Measurements from ENCODE around the gene GPX7. TPM values are rescaled to one million over a fixed set of nuclear protein-coding genes. Genes with fewer than 3 reads are reported as not detected.
A peak's percentile ranks its signal among the peaks of the same experiment; 100 is the strongest.

GPX7 gene
- total RNA-seq (10 to 100 TPM in 8 of 9 donors, 1 to 10 TPM in 1; 4.2 to 81.5 (median 17.2) TPM), polyA plus RNA-seq (10 to 100 TPM in 2 of 3 donors, 1 to 10 TPM in 1; 8.9 to 15.6 (median 15.5) TPM)
- long read RNA-seq, donor 1, transcript GPX7-201 (3 exons, 1,228 nt), result major isoform, 32 of 34 reads
- long read RNA-seq, donor 1, partial matches to known transcripts, result 0 of 34 reads
- long read RNA-seq, donor 1, other reads (novel, unspliced or antisense), result 0 of 34 reads
- long read RNA-seq, donor 2, transcript GPX7-201 (3 exons, 1,228 nt), result major isoform, 23 of 24 reads
- long read RNA-seq, donor 2, partial matches to known transcripts, result 0 of 24 reads
- long read RNA-seq, donor 2, other reads (novel, unspliced or antisense), result 0 of 24 reads
- long read RNA-seq, donor 3, transcript GPX7-201 (3 exons, 1,228 nt), result major isoform, 22 of 24 reads
- long read RNA-seq, donor 3, partial matches to known transcripts, result 0 of 24 reads
- long read RNA-seq, donor 3, other reads (novel, unspliced or antisense), result 0 of 24 reads
- long read RNA-seq, donor 4, partial matches to known transcripts, result 0 of 4 reads
- long read RNA-seq, donor 4, other reads (novel, unspliced or antisense), result 0 of 4 reads
- long read RNA-seq, donor 5, transcript GPX7-201 (3 exons, 1,228 nt), result major isoform, 11 of 14 reads
- long read RNA-seq, donor 5, partial matches to known transcripts, result 0 of 14 reads
- long read RNA-seq, donor 5, other reads (novel, unspliced or antisense), result 3 of 14 reads
- long read RNA-seq, donor 6, partial matches to known transcripts, result 3 of 5 reads
- long read RNA-seq, donor 6, other reads (novel, unspliced or antisense), result 1 of 5 reads
- long read RNA-seq, donor 7, transcript GPX7-201 (3 exons, 1,228 nt), result major isoform, 22 of 22 reads
- long read RNA-seq, donor 7, partial matches to known transcripts, result 0 of 22 reads
- long read RNA-seq, donor 7, other reads (novel, unspliced or antisense), result 0 of 22 reads
- long read RNA-seq, donor 8, transcript GPX7-201 (3 exons, 1,228 nt), result major isoform, 56 of 58 reads
- long read RNA-seq, donor 8, partial matches to known transcripts, result 0 of 58 reads
- long read RNA-seq, donor 8, other reads (novel, unspliced or antisense), result 0 of 58 reads
- long read RNA-seq, donor 9, transcript GPX7-201 (3 exons, 1,228 nt), result major isoform, 23 of 24 reads
- long read RNA-seq, donor 9, partial matches to known transcripts, result 0 of 24 reads
- long read RNA-seq, donor 9, other reads (novel, unspliced or antisense), result 0 of 24 reads
- long read RNA-seq, donor 10, transcript GPX7-201 (3 exons, 1,228 nt), result major isoform, 10 of 10 reads
- long read RNA-seq, donor 10, partial matches to known transcripts, result 0 of 10 reads
- long read RNA-seq, donor 10, other reads (novel, unspliced or antisense), result 0 of 10 reads

- no peaks in the 10 kb centered on the region for H3K9me3 ChIP-seq (replicated peaks in 1 of 3)
- DNase-seq, result peak; percentile 40 to 74 (median 62)
- TF ChIP-seq, protein P1, sequence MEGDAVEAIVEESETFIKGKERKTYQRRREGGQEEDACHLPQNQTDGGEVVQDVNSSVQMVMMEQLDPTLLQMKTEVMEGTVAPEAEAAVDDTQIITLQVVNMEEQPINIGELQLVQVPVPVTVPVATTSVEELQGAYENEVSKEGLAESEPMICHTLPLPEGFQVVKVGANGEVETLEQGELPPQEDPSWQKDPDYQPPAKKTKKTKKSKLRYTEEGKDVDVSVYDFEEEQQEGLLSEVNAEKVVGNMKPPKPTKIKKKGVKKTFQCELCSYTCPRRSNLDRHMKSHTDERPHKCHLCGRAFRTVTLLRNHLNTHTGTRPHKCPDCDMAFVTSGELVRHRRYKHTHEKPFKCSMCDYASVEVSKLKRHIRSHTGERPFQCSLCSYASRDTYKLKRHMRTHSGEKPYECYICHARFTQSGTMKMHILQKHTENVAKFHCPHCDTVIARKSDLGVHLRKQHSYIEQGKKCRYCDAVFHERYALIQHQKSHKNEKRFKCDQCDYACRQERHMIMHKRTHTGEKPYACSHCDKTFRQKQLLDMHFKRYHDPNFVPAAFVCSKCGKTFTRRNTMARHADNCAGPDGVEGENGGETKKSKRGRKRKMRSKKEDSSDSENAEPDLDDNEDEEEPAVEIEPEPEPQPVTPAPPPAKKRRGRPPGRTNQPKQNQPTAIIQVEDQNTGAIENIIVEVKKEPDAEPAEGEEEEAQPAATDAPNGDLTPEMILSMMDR (IDR thresholded peaks at IDR 0.05), result no peak
- peak in 1 of 2 donors; percentile 47 for TF ChIP-seq POLR2A (IDR thresholded peaks at IDR 0.05)
- WGBS, 4 donors, result 1 to 7% (median 3%) methylated on average over 27 to 97 of the region's 97 CpGs
- intact Hi-C loops (cut with DNase I), result no loop called here
- H3K27ac ChIP-seq, result peak within 1 kb of the TSS in 4 of 5 donors; percentile 38 to 87 (median 80)
- peak within 1 kb of the TSS in 3 of 4 donors; percentile 22 to 59 (median 51) for H3K4me3 ChIP-seq
- peaks cover 12 to 26% of the 10 kb centered on the region in 2 donors for H3K4me1 ChIP-seq (replicated peaks in 1 of 2)
- H3K27me3 ChIP-seq, result no peaks in the 10 kb centered on the region
- no peaks in the 10 kb centered on the region for H3K36me3 ChIP-seq (replicated peaks in 1 of 2)
Observed at GRCh38 chr1:52601991-52602855, at the start of gene GPX7. Gene GPX7, plus strand, starts transcription at chr1:52602371. Its CDS starts 39 bp downstream, at chr1:52602410.

GRCh38 chr1:52552505-52553361 is 49.4 kb upstream of the GPX7 start, which contains the start of gene TUT4:
Gene TUT4, minus strand, starts transcription at chr1:52553092. Its CDS starts 26,812 bp downstream, at chr1:52526280.
- peak within 1 kb of the TSS; percentile 70 to 94 (median 82) for H3K4me3 ChIP-seq
- H3K9me3 ChIP-seq (replicated peaks in 1 of 3), result no peaks in the 10 kb centered on the region
- TF ChIP-seq, protein P1 (IDR thresholded peaks at IDR 0.05), result peak in 1 of 6 experiments; percentile 15
- TF ChIP-seq POLR2A (IDR thresholded peaks at IDR 0.05), result peak; percentile 57 to 70
- intact Hi-C loops (cut with DNase I), result no loop called here
- no peaks in the 10 kb centered on the region for H3K36me3 ChIP-seq (replicated peaks in 1 of 2)
- 0 to 1% (median 1%) methylated on average over 12 to 68 of the region's 68 CpGs for WGBS, 4 donors
- peak; percentile 76 to 86 (median 83) for DNase-seq
- no peaks in the 10 kb centered on the region for H3K27me3 ChIP-seq
- peaks cover 20 to 48% of the 10 kb centered on the region in 2 donors for H3K4me1 ChIP-seq (replicated peaks in 1 of 2)
- peak within 1 kb of the TSS; percentile 64 to 97 (median 96) for H3K27ac ChIP-seq
